Lower leg skin (tissue), 4 donors: ENCODE results near the gene MAN1C1. TPM values are rescaled to one million over a fixed set of nuclear protein-coding genes. Genes with fewer than 3 reads are reported as not detected.

Experiments
- DNase-seq, 2 donors: peaks; one replicate each; pipeline ENCODE4 v3.0.0-alpha.2; 2019; ENCODE audit warnings: low spot score in 2 of 2
- H3K4me3 ChIP-seq: fragments of 200-600 bp; sonication (generic); 2 replicates; pipeline ENCODE4 v1.5.1; 2017; ENCODE audit warnings: mild to moderate bottlenecking, low read depth; ENCODE audit not compliant: poor library complexity, severe bottlenecking
- CTCF ChIP-seq, 3 donors: fragments of 450-650 bp; IDR thresholded peaks; one replicate each; pipeline ENCODE4 v1.5.1; 2016; ENCODE audit warnings: antibody characterized with exemption in 3 of 3, mild to moderate bottlenecking in 3 of 3, moderate library complexity in 2 of 3
- POLR2A ChIP-seq, 2 donors: fragments of 450-650 bp; IDR thresholded peaks; one replicate each; pipeline ENCODE4 v1.6.1; 2016 to 2017; ENCODE audit warnings: antibody characterized with exemption in 2 of 2, mild to moderate bottlenecking in 1 of 2, moderate library complexity in 1 of 2
- WGBS, 2 donors: methylation state at CpG; one replicate each; pipeline ENCODE4 v1.1.5; 2018; 5-methylcytosine and 5-hydroxymethylcytosine counted together
- intact Hi-C: fragments of 100-400 bp; cut with DNase I; formaldehyde crosslinking; loops from one replicate; pipeline ENCODE4 v1.15.0; 2023; ENCODE audit warnings: low total_unique reads
- total RNA-seq, 4 donors: library from RNA; depleted of rRNA; stranded (reverse); fragments of >200 nt; gene quantifications; one replicate each; pipeline ENCODE4 v1.1.0, GENCODE V29; 2016

MAN1C1 gene
- total RNA-seq, 4 donors from 2014 or later = 5.9 to 7.3 (median 6.6) TPM

- no peak for DNase-seq
- no peak for TF ChIP-seq POLR2A (IDR thresholded peaks at IDR 0.05)
- TF ChIP-seq CTCF (IDR thresholded peaks at IDR 0.05) = no peak
- 82 to 86% methylated on average over 13 of the region's 13 CpGs for WGBS, 2 donors
- H3K4me3 ChIP-seq = no peak overlapping the region
- intact Hi-C loops = no loop called here
Observed at GRCh38 chr1:25684216-25684965, 67.8 kb downstream of the MAN1C1 start.

- no peak for TF ChIP-seq CTCF (IDR thresholded peaks at IDR 0.05)
- TF ChIP-seq POLR2A (IDR thresholded peaks at IDR 0.05) = no peak
- H3K4me3 ChIP-seq = no peak overlapping the region
- no peak for DNase-seq
- 91 to 96% methylated on average over 10 to 11 of the region's 11 CpGs for WGBS, 2 donors
- intact Hi-C loops = no loop called here
Observed at GRCh38 chr1:25685211-25685750, 68.7 kb downstream of the MAN1C1 start.

DNA sequence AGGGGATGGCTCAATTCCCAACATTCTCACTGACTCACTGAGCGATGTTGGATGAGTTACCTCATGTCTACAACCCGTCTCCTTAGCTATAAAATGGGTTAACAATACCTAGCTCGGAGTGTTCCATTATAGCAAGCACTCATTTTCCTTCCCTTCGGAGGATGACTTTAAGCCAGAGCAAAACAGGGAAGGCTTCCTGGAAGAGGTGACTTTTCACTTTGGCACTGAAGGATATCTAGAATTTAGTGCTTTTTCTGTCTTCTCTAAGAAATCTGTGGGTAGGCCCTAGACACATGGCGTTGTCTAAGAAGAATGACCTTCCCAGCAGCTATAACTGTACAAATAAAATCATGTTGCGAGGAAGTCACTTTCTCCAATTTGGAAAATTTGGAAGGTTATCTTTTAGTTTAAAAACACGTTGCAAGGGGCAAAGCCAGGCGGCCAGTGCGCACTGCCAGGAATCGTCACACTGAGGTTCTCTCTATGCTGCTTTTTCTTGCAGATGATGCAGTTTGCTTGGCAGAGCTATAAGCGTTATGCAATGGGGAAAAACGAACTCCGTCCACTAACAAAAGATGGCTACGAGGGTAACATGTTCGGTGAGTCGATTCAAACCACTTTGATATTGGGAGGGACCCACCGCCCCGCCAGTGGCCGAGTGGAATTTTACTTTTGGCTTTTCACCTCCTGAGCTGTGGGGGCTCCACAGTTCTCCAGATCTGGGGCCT lies 69.5 kb downstream of the MAN1C1 start:
- H3K4me3 ChIP-seq = no peak overlapping the region
- no peak for DNase-seq
- intact Hi-C loops = no loop called here
- no peak for TF ChIP-seq POLR2A (IDR thresholded peaks at IDR 0.05)
- no peak for TF ChIP-seq CTCF (IDR thresholded peaks at IDR 0.05)
- 78 to 80% methylated on average over 19 of the region's 19 CpGs for WGBS, 2 donors

GRCh38 chr1:25687221-25688017 lies 70.8 kb downstream of the MAN1C1 start:
- TF ChIP-seq POLR2A (IDR thresholded peaks at IDR 0.05) (no peak), CTCF (IDR thresholded peaks at IDR 0.05) (no peak)
- 80 to 85% methylated on average over 6 of the region's 6 CpGs for WGBS, 2 donors
- no peak for DNase-seq
- intact Hi-C loops = no loop called here
- no peak overlapping the region for H3K4me3 ChIP-seq

GRCh38 chr1:25688390-25689119 lies 72.0 kb downstream of the MAN1C1 start:
- DNase-seq = no peak
- 30 to 45% methylated on average over 9 of the region's 9 CpGs for WGBS, 2 donors
- intact Hi-C loops = no loop called here
- TF ChIP-seq CTCF (IDR thresholded peaks at IDR 0.05) = no peak
- H3K4me3 ChIP-seq = no peak overlapping the region
